ENCODE results near the gene ZNF518B. TPM values are rescaled to one million over a fixed set of nuclear protein-coding genes. Genes with fewer than 3 reads are reported as not detected.

ZNF518B gene
- total and polyA plus RNA-seq, 2 donors (not counting 3 experiments of a cell fraction or from before 2014, with no cell fraction given) = 9.5 to 28.3 TPM

- no TSS peak for BruUV-seq (replicated peaks)
- Histone ChIP-seq H3K9me1 (replicated peaks; ENCODE audit: control insufficient read depth, extremely low read depth, insufficient read depth, low read length) (no peaks in the 10 kb centered on the region), H3K9me3 (replicated peaks; ENCODE audit: control insufficient read depth, insufficient read depth, low read length) (no peaks in the 10 kb centered on the region), H3K4me1 (ENCODE audit: control insufficient read depth, extremely low read depth, insufficient read depth, low read length) (peaks cover 14% of the 10 kb centered on the region), H3K36me3 (ENCODE audit: control insufficient read depth in 2 of 2, extremely low read depth in 1 of 2, insufficient read depth in 2 of 2, low read length in 2 of 2) (no peaks in the 10 kb centered on the region), H3K27ac (ENCODE audit: insufficient read depth, low read depth, low read length) (no peak overlapping the region), H3K9ac (replicated peaks; ENCODE audit: extremely low read depth, insufficient read depth, low read length) (no peak overlapping the region), H2AFZ (ENCODE audit: low read depth, low read length) (peak overlapping the region; percentile 55), H4K20me1 (replicated peaks; ENCODE audit: control insufficient read depth, extremely low read depth, insufficient read depth, low read length) (no peaks in the 10 kb centered on the region), H3K27me3 (ENCODE audit: control insufficient read depth in 2 of 2, insufficient read depth in 2 of 2, low read length in 2 of 2) (peaks cover 17 to 20% of the 10 kb centered on the region in 2 experiments), H3K4me2 (ENCODE audit: insufficient read depth, low read length) (peak overlapping the region; percentile 34), H3K79me2 (ENCODE audit: control insufficient read depth, insufficient read depth, low read length) (no peaks in the 10 kb centered on the region), H3K4me3 (replicated peaks in 1 of 3; ENCODE audit: insufficient read depth in 1 of 3, low read depth in 1 of 3, low read length in 3 of 3) (peak overlapping the region in 2 of 3 experiments; percentile 21 to 27)
- intact Hi-C loops (cut with micrococcal nuclease) (loop anchor here (1.0 to 10.0 kb wide), 4 partner anchors 68 to 193 kb away; no protein-coding TSS in a partner anchor), dilution Hi-C loops (cut with MboI; ENCODE audit: extremely low pct_ligation_motif_present, low sequenced_read_pairs) (no loop called here)
- DNase-seq (ENCODE audit: low read depth, low spot score) (no peak), FAIRE-seq (no peak)
- CTCF ChIA-PET = interaction anchor here (1.0 to 4.2 kb wide), 33 partner anchors 10 to 338 kb away, joined by 3 to 69 read pairs (median 7); no protein-coding TSS in a partner anchor
- POLR2A ChIA-PET = no interaction called here
- peak; percentile 12 for TF ChIP-seq EZH2 (IDR thresholded peaks at IDR 0.05; ENCODE audit: borderline replicate concordance, low read depth, low read length, severe bottlenecking)
- TF ChIP-seq, protein P1, sequence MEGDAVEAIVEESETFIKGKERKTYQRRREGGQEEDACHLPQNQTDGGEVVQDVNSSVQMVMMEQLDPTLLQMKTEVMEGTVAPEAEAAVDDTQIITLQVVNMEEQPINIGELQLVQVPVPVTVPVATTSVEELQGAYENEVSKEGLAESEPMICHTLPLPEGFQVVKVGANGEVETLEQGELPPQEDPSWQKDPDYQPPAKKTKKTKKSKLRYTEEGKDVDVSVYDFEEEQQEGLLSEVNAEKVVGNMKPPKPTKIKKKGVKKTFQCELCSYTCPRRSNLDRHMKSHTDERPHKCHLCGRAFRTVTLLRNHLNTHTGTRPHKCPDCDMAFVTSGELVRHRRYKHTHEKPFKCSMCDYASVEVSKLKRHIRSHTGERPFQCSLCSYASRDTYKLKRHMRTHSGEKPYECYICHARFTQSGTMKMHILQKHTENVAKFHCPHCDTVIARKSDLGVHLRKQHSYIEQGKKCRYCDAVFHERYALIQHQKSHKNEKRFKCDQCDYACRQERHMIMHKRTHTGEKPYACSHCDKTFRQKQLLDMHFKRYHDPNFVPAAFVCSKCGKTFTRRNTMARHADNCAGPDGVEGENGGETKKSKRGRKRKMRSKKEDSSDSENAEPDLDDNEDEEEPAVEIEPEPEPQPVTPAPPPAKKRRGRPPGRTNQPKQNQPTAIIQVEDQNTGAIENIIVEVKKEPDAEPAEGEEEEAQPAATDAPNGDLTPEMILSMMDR (IDR thresholded peaks at IDR 0.05; ENCODE audit: extremely low read depth in 1 of 2, insufficient read depth in 1 of 2, low read depth in 1 of 2, low read length in 2 of 2) = no peak
Observed at GRCh38 chr4:10461850-10462400, 4.7 kb upstream of the ZNF518B start.

All from endothelial cell of umbilical vein (primary cell).